Smooth muscle cell of the coronary artery (primary cell): Measurements from ENCODE around the gene PRMT9. TPM values are rescaled to one million over a fixed set of nuclear protein-coding genes. Genes with fewer than 3 reads are reported as not detected.

Experiments
- total RNA-seq: library from RNA; depleted of rRNA; stranded (reverse); fragments of >200 nt; gene quantifications from 2 replicates; pipeline ENCODE4 v1.2.3, GENCODE V29; 2014; ENCODE audit warnings: low replicate concordance

Gene PRMT9
- 7.7 and 11.1 TPM in 2 replicates for total RNA-seq

DNA sequence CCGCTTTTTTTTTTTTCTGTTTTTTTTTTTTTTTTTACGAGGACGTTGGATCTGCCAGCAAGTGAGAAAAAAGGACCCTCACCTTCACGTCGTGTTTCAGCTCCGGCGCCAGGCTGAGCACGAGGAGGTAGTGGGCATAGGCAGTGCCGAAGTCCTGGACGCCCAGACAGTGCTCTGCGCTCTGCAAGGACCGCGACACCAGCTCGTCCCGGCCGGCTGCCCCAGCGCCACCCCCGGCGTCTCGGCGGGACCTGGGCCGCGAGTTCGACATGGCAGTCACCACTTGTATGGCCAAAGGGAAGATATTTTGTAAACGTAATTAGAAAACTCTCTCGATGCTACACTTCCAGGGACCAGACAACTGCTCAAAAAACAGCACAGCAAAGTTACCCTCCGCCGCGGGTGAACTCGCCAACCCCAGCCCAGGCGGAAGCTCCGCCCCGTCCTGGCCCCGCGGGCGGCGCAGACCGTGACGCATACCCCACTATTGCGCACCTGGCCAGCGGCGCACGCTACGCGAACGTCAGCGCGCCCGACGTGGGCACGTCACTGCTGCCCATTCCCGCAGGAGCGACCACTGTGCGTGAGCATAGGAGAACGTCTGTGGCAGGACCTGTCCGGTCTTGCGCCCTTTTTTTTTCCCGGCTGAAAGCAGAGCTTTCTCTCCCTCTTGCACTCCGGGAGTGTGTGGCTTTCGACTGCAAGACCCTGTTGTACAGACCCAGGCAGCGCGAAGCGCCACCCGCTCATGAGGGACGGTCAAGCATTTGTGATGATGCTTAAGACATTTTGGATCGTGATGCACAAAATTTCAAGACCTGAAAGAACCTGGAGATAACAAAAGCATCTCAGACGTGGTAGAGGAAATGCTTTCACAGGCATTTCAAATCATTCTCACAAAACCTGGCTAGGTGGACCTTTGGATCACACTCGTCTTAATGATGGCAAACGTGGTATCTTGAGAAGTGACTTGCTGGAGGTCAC lies at the start of gene PRMT9:
Gene PRMT9 (minus strand): TSS at position 447 of the 984 bp plus-strand sequence. CDS start 176 bp downstream, at position 271.

DNA sequence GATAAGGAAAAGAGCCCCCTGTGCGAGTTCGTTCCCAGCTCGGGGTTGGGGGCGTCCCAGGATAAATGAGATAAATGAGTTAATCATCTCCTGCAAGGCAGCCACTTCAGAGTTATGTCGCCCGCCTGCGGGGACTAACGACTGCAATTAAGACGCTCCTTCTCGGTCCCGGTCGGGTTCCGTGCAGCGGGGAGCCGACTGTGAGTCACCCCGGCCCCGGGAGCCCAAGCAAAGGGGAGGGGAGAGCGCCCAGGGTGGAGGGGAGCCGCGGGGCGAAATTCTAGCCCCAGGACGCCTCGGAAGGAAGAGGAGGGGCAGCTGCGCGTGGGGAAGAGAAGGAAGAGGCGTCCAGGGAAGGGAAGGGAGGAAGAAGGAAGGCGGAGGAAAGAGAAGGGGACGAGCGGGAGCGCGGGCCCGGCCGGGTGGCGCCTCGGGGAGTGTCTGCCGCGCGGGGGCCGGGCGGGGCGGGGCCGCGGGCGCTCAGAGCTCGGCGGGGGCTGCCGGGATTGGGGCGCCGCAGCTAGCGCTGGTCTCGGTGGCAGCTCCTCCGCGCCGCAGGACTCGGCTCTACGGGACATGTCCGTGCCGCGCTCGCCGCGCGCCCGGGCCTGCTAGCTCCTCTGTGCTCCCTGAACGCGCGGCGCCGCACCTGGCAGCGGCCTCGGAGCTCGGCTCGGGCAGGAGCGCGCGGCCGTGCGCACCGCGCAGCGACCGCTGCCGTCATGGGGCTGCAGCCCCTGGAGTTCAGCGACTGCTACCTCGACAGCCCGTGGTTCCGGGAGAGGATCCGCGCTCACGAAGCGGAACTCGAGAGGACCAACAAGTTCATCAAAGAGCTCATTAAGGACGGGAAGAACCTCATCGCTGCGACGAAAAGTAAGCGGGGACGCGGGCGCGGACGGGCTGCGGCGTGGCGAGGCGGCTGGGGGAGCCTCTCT lies 47.9 kb upstream of the PRMT9 start, which contains the start of gene ARHGAP10:
Gene ARHGAP10 (plus strand): TSS at position 509 of the 938 bp plus-strand sequence. CDS start 214 bp downstream, at position 723.

GRCh38 chr4:147617173-147617840 lies 66.7 kb downstream of the PRMT9 start, which contains the start of gene TMEM184C:
Gene TMEM184C (plus strand): TSS chr4:147617397. CDS start chr4:147617957, 560 bp downstream.

Other genes starting within 250 kb of the PRMT9 start
- gene EDNRA, start 203.1 kb downstream of the PRMT9 start, total RNA-seq, result 5.3 and 15.4 TPM in 2 replicates
- 25.8 and 37.7 TPM in 2 replicates for gene TMEM184C, start 66.8 kb downstream of the PRMT9 start, total RNA-seq
- 24.2 and 32.2 TPM in 2 replicates for gene ARHGAP10, start 47.9 kb upstream of the PRMT9 start, total RNA-seq